OCI-LY3 (cell line): ENCODE measurements around the gene UST.

Source experiments
- CTCF ChIP-seq: fragments of 200-600, 300-600 bp; sonication (generic); IDR thresholded peaks from 2 replicates; pipeline ENCODE4 v1.5.1; 2014; ENCODE audit warnings: antibody characterized with exemption, low read length, low read depth
- EZH2phosphoT487 ChIP-seq: fragments of 200-600 bp; shearing (Covaris generic); IDR thresholded peaks from 2 replicates; pipeline ENCODE4 v1.6.1; 2018; ENCODE audit warnings: antibody characterized with exemption, mixed run types, low read depth

- no peak for TF ChIP-seq CTCF
- TF ChIP-seq EZH2phosphoT487 = no peak
These were observed 140.4 kb downstream of the UST start for GRCh38 chr6:148887181-148887580.
